ENCODE results near the gene P3H4.

DNA sequence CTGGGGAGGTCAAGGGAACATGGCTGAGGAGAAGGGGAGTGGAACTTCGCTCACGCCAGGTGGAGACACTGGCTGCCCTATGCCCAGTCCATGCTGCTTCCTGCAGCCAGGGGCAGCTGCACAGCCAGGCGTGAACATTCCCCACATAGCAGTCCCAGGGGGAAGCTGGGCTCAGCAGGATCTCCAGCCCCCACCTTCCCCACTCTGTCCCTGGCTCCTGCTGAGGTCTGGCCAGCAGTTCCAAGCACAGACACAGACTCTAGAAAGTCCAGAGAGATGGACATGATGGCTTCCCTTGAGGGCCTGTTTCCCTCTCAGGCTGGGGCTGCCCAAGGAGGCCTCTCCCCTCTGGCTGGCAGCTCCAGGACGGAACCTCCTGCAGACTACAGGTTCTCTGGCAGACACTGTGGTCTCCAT, 34.6 kb downstream of the P3H4 start:
- TF ChIP-seq, protein P1, sequence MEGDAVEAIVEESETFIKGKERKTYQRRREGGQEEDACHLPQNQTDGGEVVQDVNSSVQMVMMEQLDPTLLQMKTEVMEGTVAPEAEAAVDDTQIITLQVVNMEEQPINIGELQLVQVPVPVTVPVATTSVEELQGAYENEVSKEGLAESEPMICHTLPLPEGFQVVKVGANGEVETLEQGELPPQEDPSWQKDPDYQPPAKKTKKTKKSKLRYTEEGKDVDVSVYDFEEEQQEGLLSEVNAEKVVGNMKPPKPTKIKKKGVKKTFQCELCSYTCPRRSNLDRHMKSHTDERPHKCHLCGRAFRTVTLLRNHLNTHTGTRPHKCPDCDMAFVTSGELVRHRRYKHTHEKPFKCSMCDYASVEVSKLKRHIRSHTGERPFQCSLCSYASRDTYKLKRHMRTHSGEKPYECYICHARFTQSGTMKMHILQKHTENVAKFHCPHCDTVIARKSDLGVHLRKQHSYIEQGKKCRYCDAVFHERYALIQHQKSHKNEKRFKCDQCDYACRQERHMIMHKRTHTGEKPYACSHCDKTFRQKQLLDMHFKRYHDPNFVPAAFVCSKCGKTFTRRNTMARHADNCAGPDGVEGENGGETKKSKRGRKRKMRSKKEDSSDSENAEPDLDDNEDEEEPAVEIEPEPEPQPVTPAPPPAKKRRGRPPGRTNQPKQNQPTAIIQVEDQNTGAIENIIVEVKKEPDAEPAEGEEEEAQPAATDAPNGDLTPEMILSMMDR (optimal IDR thresholded peaks at IDR 0.05 in 1 of 3, IDR thresholded peaks at IDR 0.05 in 1 of 3, conservative IDR thresholded peaks at IDR 0.05 in 1 of 3; ENCODE audit: extremely low read depth in 1 of 3, insufficient read depth in 2 of 3, low read length in 3 of 3), result peak in 1 of 3 experiments; percentile 6
- TF ChIP-seq EZH2 (IDR thresholded peaks at IDR 0.05; ENCODE audit: low read length), result no peak
